ENCODE results near the gene ATP1A4. TPM values are rescaled to one million over a fixed set of nuclear protein-coding genes. Genes with fewer than 3 reads are reported as not detected.

ATP1A4 gene
- 0.57 and 0.61 TPM in 2 replicates for total RNA-seq (2021; fragmentation: NEBNext Ultra II Directional; extraction: Animal tissue kit (Norgen Biotek cat#: 25700))
- 0.48 and 0.80 TPM in 2 replicates for polyA plus RNA-seq (2011; rRNA removed)
- polyA plus RNA-seq (2011; cell fraction: cytosol; rRNA removed) = 0.62 TPM
- 1.1 TPM for polyA plus RNA-seq (2011; cell fraction: nucleus; rRNA removed)
- polyA plus RNA-seq (2012, experiment 1 of 2) = 0.39 to 0.72 TPM (median 0.42 TPM) in 4 replicates
- 0.09 TPM for polyA plus RNA-seq (2012, experiment 2 of 2)
- 0.51 TPM for polyA plus RNA-seq (2013, experiment 1 of 2)
- 0.53 TPM for polyA plus RNA-seq (2013, experiment 2 of 2)
- polyA minus RNA-seq (2011; rRNA and poly(A)+ RNA removed) = 0.44 and 0.63 TPM in 2 replicates
- 0.66 TPM for polyA minus RNA-seq (2011; cell fraction: cytosol; rRNA and poly(A)+ RNA removed)
- 0.40 TPM for polyA minus RNA-seq (2011; cell fraction: nucleus; rRNA and poly(A)+ RNA removed)
- long read RNA-seq, experiment 1 = 0 reads
- long read RNA-seq, experiment 2, partial matches to known transcripts = 1 of 1 reads
- long read RNA-seq, experiment 2, other reads (novel, unspliced or antisense) = 0 of 1 reads

- H3K9me3 ChIP-seq (ENCODE audit: insufficient read depth in 2 of 2, low read depth in 1 of 2, low read length in 1 of 2) = no peaks in the 10 kb centered on the region
- H3K4me2 ChIP-seq (ENCODE audit: insufficient read depth in 1 of 2, low read depth in 2 of 2, low read length in 2 of 2) = no peak within 1 kb of the TSS
- H3K79me2 ChIP-seq (ENCODE audit: control insufficient read depth in 1 of 2, insufficient read depth in 2 of 2, low read length in 2 of 2) = no peaks in the 10 kb centered on the region
- H3K27ac ChIP-seq (ENCODE audit: low read depth, low read length) = no peak within 1 kb of the TSS
- 93% methylated on average over 6 of the region's 6 CpGs; no CpG with 5 or more reads in 1 of the 2 experiments for WGBS, 2 experiments (ENCODE audit: extremely low coverage in 1 of 2, insufficient coverage in 1 of 2, insufficient read length in 1 of 2, insufficient replicate concordance in 2 of 2, low coverage in 1 of 2, low lambda C conversion rate in 2 of 2, missing lambda C conversion rate in 1 of 2)
- no peak within 1 kb of the TSS for H2BK5ac ChIP-seq (ENCODE audit: low read depth, low read length)
- H3K4ac ChIP-seq (replicated peaks; ENCODE audit: insufficient read length, low read depth, low read length) = no peak within 1 kb of the TSS
- H2BK120ac ChIP-seq (replicated peaks; ENCODE audit: low read depth, low read length) = no peak within 1 kb of the TSS
- no peaks in the 10 kb centered on the region for H3K36me3 ChIP-seq (ENCODE audit: control insufficient read depth in 2 of 4, insufficient read depth in 4 of 4, low read length in 3 of 4)
- 0 out of 2 replicates have a peak within 1 kb of the TSS, but pooled peaks have one; percentile 17 for H2BK12ac ChIP-seq (ENCODE audit: low read depth, low read length)
- H3K23me2 ChIP-seq (ENCODE audit: low read depth, low read length) = no peaks in the 10 kb centered on the region; the same call in 1 of the 2 replicates
- DNase-seq (ENCODE audit: low read depth in 1 of 2, low spot score in 2 of 2) (no peak), FAIRE-seq (no peak)
- H3K18ac ChIP-seq (ENCODE audit: extremely low read depth, low read length) = no peak within 1 kb of the TSS
- H4K8ac ChIP-seq (ENCODE audit: extremely low read depth, insufficient read depth, low read length) = no peak within 1 kb of the TSS
- no peaks in the 10 kb centered on the region for H3K79me1 ChIP-seq (ENCODE audit: low read depth, low read length)
- H3K14ac ChIP-seq (ENCODE audit: insufficient read length) = no peak within 1 kb of the TSS
- no peak within 1 kb of the TSS for H3K9ac ChIP-seq (replicated peaks in 1 of 4; ENCODE audit: extremely low read depth in 1 of 4, low read depth in 3 of 4, low read length in 3 of 4)
- H2AK5ac ChIP-seq (ENCODE audit: low read depth, low read length) = 0 out of 2 replicates have a peak within 1 kb of the TSS, but pooled peaks have one; percentile 24
- H3K4me1 ChIP-seq (replicated peaks in 1 of 4; ENCODE audit: control insufficient read depth in 3 of 4, insufficient read depth in 4 of 4, low read length in 3 of 4) = no peaks in the 10 kb centered on the region
- H3K23ac ChIP-seq (ENCODE audit: insufficient read length) = no peak within 1 kb of the TSS
- TF ChIP-seq KDM1A (IDR thresholded peaks at IDR 0.05; ENCODE audit: borderline replicate concordance, low read length) = no peak
- no peak for TF ChIP-seq BRCA1 (IDR thresholded peaks at IDR 0.05; ENCODE audit: low read depth, low read length)
- TF ChIP-seq SP4 (IDR thresholded peaks at IDR 0.05; ENCODE audit: low read length) = no peak
- TF ChIP-seq NRF1 (IDR thresholded peaks at IDR 0.05; ENCODE audit: low read depth, low read length) = no peak
- TF ChIP-seq EGR1 (IDR thresholded peaks at IDR 0.05; ENCODE audit: borderline replicate concordance, low read depth, low read length) = no peak
- TF ChIP-seq SIRT6 (IDR thresholded peaks at IDR 0.05; ENCODE audit: low read length) = no peak
- TF ChIP-seq JUND (IDR thresholded peaks at IDR 0.05; ENCODE audit: low read length) = no peak
- no peak within 1 kb of the TSS for H4K5ac ChIP-seq (ENCODE audit: insufficient read length, low read depth, low read length)
- no peaks in the 10 kb centered on the region for H4K20me1 ChIP-seq (replicated peaks in 1 of 2; ENCODE audit: control insufficient read depth in 1 of 2, insufficient read depth in 2 of 2, low read length in 2 of 2)
- no peak within 1 kb of the TSS for H2BK20ac ChIP-seq (ENCODE audit: low read length)
- H3K56ac ChIP-seq (replicated peaks; ENCODE audit: insufficient read length, low read depth, low read length) = no peak within 1 kb of the TSS
- H3K4me3 ChIP-seq (ENCODE audit: extremely low read depth in 1 of 4, insufficient read depth in 2 of 4, low read depth in 3 of 4, low read length in 4 of 4) = no peak within 1 kb of the TSS
- H3K27me3 ChIP-seq (replicated peaks in 1 of 4; ENCODE audit: control insufficient read depth in 3 of 4, extremely low read depth in 1 of 4, insufficient read depth in 3 of 4, low read length in 3 of 4) = no peaks in the 10 kb centered on the region; a peak in 1 of 7 replicates
- H2AFZ ChIP-seq (ENCODE audit: low read length) = no peak within 1 kb of the TSS
- H4K91ac ChIP-seq (replicated peaks; ENCODE audit: insufficient read length, low read length) = no peak within 1 kb of the TSS
- CTCF ChIA-PET (ENCODE audit: partially characterized antibody) = interaction anchor here (1.0 to 7.5 kb wide), 6 partner anchors 12 to 98 kb away, joined by 3 to 49 read pairs (median 6); no protein-coding TSS in a partner anchor
- POLR2A ChIA-PET (ENCODE audit: partially characterized antibody) = interaction anchor here (1.3 to 1.8 kb wide), 2 partner anchors 13 to 18 kb away, joined by 3 to 4 read pairs; no protein-coding TSS in a partner anchor
- H2BK15ac ChIP-seq (ENCODE audit: low read length) = 0 out of 2 replicates have a peak within 1 kb of the TSS, but pooled peaks have one; percentile 3
These were observed at the start of gene ATP1A4 for GRCh38 chr1:160151303-160151702. Gene ATP1A4 (plus strand): TSS chr1:160151603. CDS start chr1:160152041, 438 bp downstream.
